Measurements from ENCODE around the gene ANKHD1.

Gene ANKHD1
- 9.3 to 12.9 (median 10.7) reads per million in 3 donors for total RNA-seq

GRCh38 chr5:140401362-140402257 lies at the start of gene ANKHD1:
ANKHD1 (plus strand) TSS chr5:140401833; CDS start chr5:140401968, 135 bp downstream.
- H3K4me3 ChIP-seq (ENCODE audit: insufficient read depth, low read depth, low read length, poor library complexity, severe bottlenecking), result peak within 1 kb of the TSS; percentile 91
- peaks cover 26% of the 10 kb centered on the region for H3K4me1 ChIP-seq (ENCODE audit: control insufficient read depth, insufficient read depth, low read length, poor library complexity, severe bottlenecking)

GRCh38 chr5:140355546-140355945 lies 46.1 kb upstream of the ANKHD1 start:
- peaks cover 10% of the 10 kb centered on the region for H3K4me1 ChIP-seq (ENCODE audit: control insufficient read depth, insufficient read depth, low read length, poor library complexity, severe bottlenecking)
- no peak overlapping the region for H3K27ac ChIP-seq (ENCODE audit: insufficient read depth, low read length, poor library complexity, severe bottlenecking)
- no peak for DNase-seq
- no peaks in the 10 kb centered on the region for H3K27me3 ChIP-seq (replicated peaks; ENCODE audit: control insufficient read depth, insufficient read depth, low read length, poor library complexity, severe bottlenecking)
- no peaks in the 10 kb centered on the region for H3K36me3 ChIP-seq (ENCODE audit: control insufficient read depth, insufficient read depth, low read length)
- no peaks in the 10 kb centered on the region for H3K9me3 ChIP-seq (ENCODE audit: control insufficient read depth, low read length)
- no peak overlapping the region for H3K4me3 ChIP-seq (ENCODE audit: insufficient read depth, low read depth, low read length, poor library complexity, severe bottlenecking)

More at GRCh38 chr5:140401362-140402257, at the start of gene ANKHD1:
- Histone ChIP-seq H3K27ac (ENCODE audit: insufficient read depth, low read length, poor library complexity, severe bottlenecking) (peak within 1 kb of the TSS; percentile 88), H3K36me3 (ENCODE audit: control insufficient read depth, insufficient read depth, low read length) (no peaks in the 10 kb centered on the region), H3K9me3 (ENCODE audit: control insufficient read depth, low read length) (no peaks in the 10 kb centered on the region), H3K27me3 (replicated peaks; ENCODE audit: control insufficient read depth, insufficient read depth, low read length, poor library complexity, severe bottlenecking) (no peaks in the 10 kb centered on the region)
- peak; percentile 92 to 97 (median 95) for DNase-seq

GRCh38 chr5:140356853-140357725 lies 44.5 kb upstream of the ANKHD1 start:
- Histone ChIP-seq H3K9me3 (ENCODE audit: control insufficient read depth, low read length) (no peaks in the 10 kb centered on the region), H3K4me3 (ENCODE audit: insufficient read depth, low read depth, low read length, poor library complexity, severe bottlenecking) (no peak overlapping the region), H3K36me3 (ENCODE audit: control insufficient read depth, insufficient read depth, low read length) (no peaks in the 10 kb centered on the region), H3K27me3 (replicated peaks; ENCODE audit: control insufficient read depth, insufficient read depth, low read length, poor library complexity, severe bottlenecking) (no peaks in the 10 kb centered on the region), H3K4me1 (ENCODE audit: control insufficient read depth, insufficient read depth, low read length, poor library complexity, severe bottlenecking) (peaks cover 10% of the 10 kb centered on the region), H3K27ac (ENCODE audit: insufficient read depth, low read length, poor library complexity, severe bottlenecking) (no peak overlapping the region)
- DNase-seq, result no peak

- Histone ChIP-seq H3K9me3 (ENCODE audit: control insufficient read depth, low read length) (no peaks in the 10 kb centered on the region), H3K36me3 (ENCODE audit: control insufficient read depth, insufficient read depth, low read length) (no peaks in the 10 kb centered on the region), H3K27ac (ENCODE audit: insufficient read depth, low read length, poor library complexity, severe bottlenecking) (no peak overlapping the region), H3K4me1 (ENCODE audit: control insufficient read depth, insufficient read depth, low read length, poor library complexity, severe bottlenecking) (peaks cover 10% of the 10 kb centered on the region), H3K27me3 (replicated peaks; ENCODE audit: control insufficient read depth, insufficient read depth, low read length, poor library complexity, severe bottlenecking) (no peaks in the 10 kb centered on the region), H3K4me3 (ENCODE audit: insufficient read depth, low read depth, low read length, poor library complexity, severe bottlenecking) (no peak overlapping the region)
- DNase-seq, result peak; percentile 43 to 59 (median 54)
Measured at GRCh38 chr5:140357726-140358093, 43.9 kb upstream of the ANKHD1 start.

- H3K27me3 ChIP-seq (replicated peaks; ENCODE audit: control insufficient read depth, insufficient read depth, low read length, poor library complexity, severe bottlenecking), result no peaks in the 10 kb centered on the region
- no peak for DNase-seq
Measured at GRCh38 chr5:140358738-140359310, 42.8 kb upstream of the ANKHD1 start.

GRCh38 chr5:140360101-140360500 lies 41.5 kb upstream of the ANKHD1 start, which contains the start of gene SLC4A9:
SLC4A9 (plus strand) TSS chr5:140360194; CDS start chr5:140360237, 43 bp downstream.
- no peaks in the 10 kb centered on the region for H3K27me3 ChIP-seq (replicated peaks; ENCODE audit: control insufficient read depth, insufficient read depth, low read length, poor library complexity, severe bottlenecking)
- DNase-seq, result no peak
- H3K27ac ChIP-seq (ENCODE audit: insufficient read depth, low read length, poor library complexity, severe bottlenecking), result no peak within 1 kb of the TSS
- no peaks in the 10 kb centered on the region for H3K9me3 ChIP-seq (ENCODE audit: control insufficient read depth, low read length)
- no peaks in the 10 kb centered on the region for H3K36me3 ChIP-seq (ENCODE audit: control insufficient read depth, insufficient read depth, low read length)
- peaks cover 10% of the 10 kb centered on the region for H3K4me1 ChIP-seq (ENCODE audit: control insufficient read depth, insufficient read depth, low read length, poor library complexity, severe bottlenecking)
- no peak within 1 kb of the TSS for H3K4me3 ChIP-seq (ENCODE audit: insufficient read depth, low read depth, low read length, poor library complexity, severe bottlenecking)

More at GRCh38 chr5:140358738-140359310, 42.8 kb upstream of the ANKHD1 start:
- peaks cover 10% of the 10 kb centered on the region for H3K4me1 ChIP-seq (ENCODE audit: control insufficient read depth, insufficient read depth, low read length, poor library complexity, severe bottlenecking)
- H3K36me3 ChIP-seq (ENCODE audit: control insufficient read depth, insufficient read depth, low read length), result no peaks in the 10 kb centered on the region
- no peaks in the 10 kb centered on the region for H3K9me3 ChIP-seq (ENCODE audit: control insufficient read depth, low read length)
- H3K27ac ChIP-seq (ENCODE audit: insufficient read depth, low read length, poor library complexity, severe bottlenecking), result no peak overlapping the region
- no peak overlapping the region for H3K4me3 ChIP-seq (ENCODE audit: insufficient read depth, low read depth, low read length, poor library complexity, severe bottlenecking)

- DNase-seq, result no peak
- peaks cover 10% of the 10 kb centered on the region for H3K4me1 ChIP-seq (ENCODE audit: control insufficient read depth, insufficient read depth, low read length, poor library complexity, severe bottlenecking)
- no peaks in the 10 kb centered on the region for H3K9me3 ChIP-seq (ENCODE audit: control insufficient read depth, low read length)
- no peak overlapping the region for H3K27ac ChIP-seq (ENCODE audit: insufficient read depth, low read length, poor library complexity, severe bottlenecking)
- no peaks in the 10 kb centered on the region for H3K27me3 ChIP-seq (replicated peaks; ENCODE audit: control insufficient read depth, insufficient read depth, low read length, poor library complexity, severe bottlenecking)
- H3K4me3 ChIP-seq (ENCODE audit: insufficient read depth, low read depth, low read length, poor library complexity, severe bottlenecking), result no peak overlapping the region
- H3K36me3 ChIP-seq (ENCODE audit: control insufficient read depth, insufficient read depth, low read length), result no peaks in the 10 kb centered on the region
Measured at GRCh38 chr5:140360681-140361479, 40.8 kb upstream of the ANKHD1 start.

- Histone ChIP-seq H3K36me3 (ENCODE audit: control insufficient read depth, insufficient read depth, low read length) (no peaks in the 10 kb centered on the region), H3K27ac (ENCODE audit: insufficient read depth, low read length, poor library complexity, severe bottlenecking) (no peak overlapping the region), H3K27me3 (replicated peaks; ENCODE audit: control insufficient read depth, insufficient read depth, low read length, poor library complexity, severe bottlenecking) (no peaks in the 10 kb centered on the region)
Measured at GRCh38 chr5:140361901-140362300, 39.7 kb upstream of the ANKHD1 start.

GRCh38 chr5:140362311-140362710 lies 39.3 kb upstream of the ANKHD1 start:
- Histone ChIP-seq H3K9me3 (ENCODE audit: control insufficient read depth, low read length) (no peaks in the 10 kb centered on the region), H3K27me3 (replicated peaks; ENCODE audit: control insufficient read depth, insufficient read depth, low read length, poor library complexity, severe bottlenecking) (no peaks in the 10 kb centered on the region), H3K27ac (ENCODE audit: insufficient read depth, low read length, poor library complexity, severe bottlenecking) (no peak overlapping the region), H3K36me3 (ENCODE audit: control insufficient read depth, insufficient read depth, low read length) (no peaks in the 10 kb centered on the region), H3K4me1 (ENCODE audit: control insufficient read depth, insufficient read depth, low read length, poor library complexity, severe bottlenecking) (peaks cover 6% of the 10 kb centered on the region), H3K4me3 (ENCODE audit: insufficient read depth, low read depth, low read length, poor library complexity, severe bottlenecking) (no peak overlapping the region)
- no peak for DNase-seq

More at GRCh38 chr5:140361901-140362300, 39.7 kb upstream of the ANKHD1 start:
- no peak for DNase-seq
- Histone ChIP-seq H3K4me1 (ENCODE audit: control insufficient read depth, insufficient read depth, low read length, poor library complexity, severe bottlenecking) (peaks cover 10% of the 10 kb centered on the region), H3K4me3 (ENCODE audit: insufficient read depth, low read depth, low read length, poor library complexity, severe bottlenecking) (no peak overlapping the region), H3K9me3 (ENCODE audit: control insufficient read depth, low read length) (no peaks in the 10 kb centered on the region)
